Suppressor macrophage (primary cell): Measurements from ENCODE around the gene CMKLR1.

ENCODE experiments used
- DNase-seq, 4 experiments: peaks; one replicate each; pipeline ENCODE4 v3.0.0-alpha.2; 2020 to 2022

Gene CMKLR1

GRCh38 chr12:108260969-108261368 is 78.1 kb downstream of the CMKLR1 start:
- no peak for DNase-seq

GRCh38 chr12:108260039-108260438 is 79.1 kb downstream of the CMKLR1 start:
- no peak for DNase-seq

GRCh38 chr12:108257610-108258106 is 81.5 kb downstream of the CMKLR1 start:
- DNase-seq: no peak

GRCh38 chr12:108257004-108257403 is 82.1 kb downstream of the CMKLR1 start:
- no peak for DNase-seq

GRCh38 chr12:108255252-108255602 is 83.9 kb downstream of the CMKLR1 start:
- no peak for DNase-seq

- DNase-seq: no peak
Observed at GRCh38 chr12:108254517-108255251, 84.4 kb downstream of the CMKLR1 start.

- DNase-seq: no peak
Observed at GRCh38 chr12:108254030-108254429, 85.1 kb downstream of the CMKLR1 start.

- peak in 1 of 4 experiments; percentile 27 for DNase-seq
Observed at GRCh38 chr12:108253540-108253939, 85.6 kb downstream of the CMKLR1 start.

- DNase-seq: no peak
Observed at GRCh38 chr12:108252523-108252922, 86.6 kb downstream of the CMKLR1 start.

- no peak for DNase-seq
Observed at GRCh38 chr12:108248011-108248410, 91.1 kb downstream of the CMKLR1 start.

GRCh38 chr12:108247130-108247529 is 92.0 kb downstream of the CMKLR1 start:
- DNase-seq: no peak

- DNase-seq: no peak
Observed at GRCh38 chr12:108241986-108242703, 97.0 kb downstream of the CMKLR1 start.

- DNase-seq: no peak
Observed at GRCh38 chr12:108240928-108241327, 98.2 kb downstream of the CMKLR1 start.

- no peak for DNase-seq
Observed at GRCh38 chr12:108240027-108240785, 98.9 kb downstream of the CMKLR1 start.

- DNase-seq: peak in 3 of 4 experiments; percentile 18 to 29 (median 26)
Observed at GRCh38 chr12:108239378-108239777, 99.7 kb downstream of the CMKLR1 start.

- DNase-seq: no peak
Observed at GRCh38 chr12:108238474-108238873, 100.6 kb downstream of the CMKLR1 start.
